Spleen (tissue), 11 donors: Measurements from ENCODE around the gene C11orf16. TPM values are rescaled to one million over a fixed set of nuclear protein-coding genes. Genes with fewer than 3 reads are reported as not detected.

Source experiments
- DNase-seq: peaks from one replicate; pipeline ENCODE4 v3.0.0-alpha.2; 2020
- H3K27ac ChIP-seq, 8 donors: fragments of 200-600 bp; sonication (generic) in 7 of 8; 1 replicate in 4 of 8; 2 replicates in 4 of 8; pipeline versions ENCODE4 v1.5.0 to v1.8.0; 2016 to 2021; ENCODE audit warnings: inconsistent platforms in 4 of 8, mild to moderate bottlenecking in 4 of 8, moderate library complexity in 1 of 8
- H3K27me3 ChIP-seq, 7 donors: fragments of 200-600 bp; sonication (generic) in 6 of 7; replicated peaks in 1 of 7; 1 replicate in 4 of 7; 2 replicates in 3 of 7; pipeline versions ENCODE4 v1.5.0 to v1.8.0; 2016 to 2021; ENCODE audit warnings: inconsistent platforms in 3 of 7, mild to moderate bottlenecking in 1 of 7
- H3K36me3 ChIP-seq, 6 donors: fragments of 200-600 bp; sonication (generic) in 5 of 6; 1 replicate in 4 of 6; 2 replicates in 2 of 6; pipeline versions ENCODE4 v1.5.0 to v1.8.0; 2016 to 2021; ENCODE audit warnings: inconsistent platforms in 2 of 6
- H3K4me1 ChIP-seq, 6 donors: fragments of 200-600 bp; sonication (generic) in 5 of 6; 1 replicate in 3 of 6; 2 replicates in 3 of 6; pipeline versions ENCODE4 v1.5.0 to v1.8.0; 2016 to 2021; ENCODE audit warnings: inconsistent platforms in 3 of 6
- H3K4me3 ChIP-seq, 8 donors: fragments of 200-600 bp; sonication (generic) in 7 of 8; 1 replicate in 4 of 8; 2 replicates in 4 of 8; pipeline versions ENCODE4 v1.5.0 to v1.8.0; 2016 to 2021; ENCODE audit warnings: inconsistent platforms in 4 of 8, mild to moderate bottlenecking in 4 of 8, moderate library complexity in 2 of 8
- H3K9me3 ChIP-seq, 8 donors: fragments of 200-600 bp; sonication (generic) in 7 of 8; 1 replicate in 4 of 8; 2 replicates in 4 of 8; pipeline versions ENCODE4 v1.5.0 to v1.8.0; 2016 to 2021; ENCODE audit warnings: inconsistent platforms in 4 of 8
- CTCF ChIP-seq, 11 experiments: fragments of 200-600 bp in 7 of 11; fragments of 450-650 bp in 4 of 11; sonication (generic) in 4 of 11; IDR thresholded peaks in 8 of 11; conservative IDR thresholded peaks in 3 of 11; 1 replicate in 7 of 11; 2 replicates in 4 of 11; pipeline versions ENCODE4 v1.4.0 to v1.8.0; 2016 to 2021; ENCODE audit warnings: antibody characterized with exemption in 11 of 11, inconsistent platforms in 4 of 11, mild to moderate bottlenecking in 1 of 11
- POLR2A ChIP-seq, 3 donors: fragments of 450-650 bp; IDR thresholded peaks; one replicate each; pipeline ENCODE4 v1.5.1; 2017; ENCODE audit warnings: antibody characterized with exemption in 3 of 3, mild to moderate bottlenecking in 1 of 3
- POLR2AphosphoS5 ChIP-seq, 3 donors: sonication (generic); formaldehyde crosslinking; IDR thresholded peaks; one replicate each; pipeline ENCODE4 v1.5.1; 2017; ENCODE audit warnings: antibody characterized with exemption in 3 of 3
- WGBS, 5 donors: extraction: QIAGEN DNeasy Blood & Tissue Kit in 3 of 5; methylation state at CpG; one replicate each; pipeline versions ENCODE4 v1.1.5 to v1.1.7; 2013 to 2018; 5-methylcytosine and 5-hydroxymethylcytosine counted together
- intact Hi-C: fragments of 100-400 bp; cut with DNase I; formaldehyde crosslinking; loops from one replicate; pipeline ENCODE4 v1.15.0; 2023; ENCODE audit warnings: low total_unique reads
- polyA plus RNA-seq, 3 donors: library from polyadenylated mRNA; stranded (reverse); fragments of 200-250 nt; gene quantifications; one replicate each; pipeline ENCODE4 v1.2.1, GENCODE V29; 2013
- total RNA-seq, 7 donors: library from RNA; depleted of rRNA in 3 of 7; stranded (reverse); fragments of >200 nt in 3 of 7; fragmentation: NEBNext Ultra II Directional in 4 of 7; extraction: Animal tissue kit (Norgen Biotek cat#: 25700) in 4 of 7; gene quantifications; one replicate each; pipeline versions ENCODE4 v1.1.0 to v1.2.1, GENCODE V29; 2016 to 2021
- donor health status: healthy with polysubstance abuse.
- donor health status: DM: no; HTN: no; CAD: no; lungs with moderate emphysema.
- donor health status: DM: no; HTN: no; CAD: no.
- donor health status: Bipolar disorder and iron deficiency.
- donor health status: healthy.
- donor health status: DM: no; HTN: no; CAD: no.
- donor health status: DM: yes; HTN: yes; CAD: no.

C11orf16 gene
- total and polyA plus RNA-seq, 10 donors = not detected

DNA sequence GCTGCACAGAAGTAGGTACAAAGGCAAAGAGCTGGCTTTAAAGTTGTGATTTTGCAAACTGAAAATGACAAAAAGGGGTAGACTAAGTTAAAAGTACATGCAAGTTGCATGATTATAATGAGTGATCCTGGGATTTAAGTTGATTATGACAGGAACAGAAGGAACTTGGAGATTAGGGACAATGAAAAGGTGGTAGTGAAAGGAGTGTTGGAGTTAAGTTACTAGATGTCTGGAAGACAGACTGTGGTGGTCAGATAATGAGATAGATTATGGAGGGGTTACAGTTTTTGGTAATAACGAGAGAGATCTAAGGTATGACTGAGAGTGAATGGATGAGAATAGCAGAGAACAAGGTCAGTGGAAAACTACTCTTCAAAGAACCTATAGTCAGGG lies 39.2 kb upstream of the C11orf16 start:
- H3K4me3 ChIP-seq = no peak overlapping the region
- 78 to 98% (median 83%) methylated on average over 1 of the region's 1 CpG for WGBS, 5 donors
- H3K9me3 ChIP-seq = no peaks in the 10 kb centered on the region
- H3K27ac ChIP-seq = no peak overlapping the region
- no peaks in the 10 kb centered on the region for H3K27me3 ChIP-seq
- DNase-seq = no peak
- peaks cover 0 to 7% (median 0%) of the 10 kb centered on the region in 6 donors for H3K36me3 ChIP-seq
- TF ChIP-seq POLR2AphosphoS5 (IDR thresholded peaks at IDR 0.05) = no peak
- no peak for TF ChIP-seq CTCF (IDR thresholded peaks at IDR 0.05 in 8 of 11, conservative IDR thresholded peaks at IDR 0.05 in 3 of 11)
- TF ChIP-seq POLR2A (IDR thresholded peaks at IDR 0.05) = no peak
- intact Hi-C loops = no loop called here
- H3K4me1 ChIP-seq = no peaks in the 10 kb centered on the region

- Histone ChIP-seq H3K27me3 (no peaks in the 10 kb centered on the region), H3K27ac (no peak overlapping the region), H3K36me3 (peaks cover 0 to 7% (median 0%) of the 10 kb centered on the region in 6 donors), H3K9me3 (no peaks in the 10 kb centered on the region), H3K4me1 (no peaks in the 10 kb centered on the region), H3K4me3 (no peak overlapping the region)
- TF ChIP-seq CTCF (IDR thresholded peaks at IDR 0.05 in 8 of 11, conservative IDR thresholded peaks at IDR 0.05 in 3 of 11) (no peak), POLR2A (IDR thresholded peaks at IDR 0.05) (no peak), POLR2AphosphoS5 (IDR thresholded peaks at IDR 0.05) (no peak)
- no peak for DNase-seq
- intact Hi-C loops = no loop called here
- 86 to 94% (median 90%) methylated on average over 2 of the region's 2 CpGs for WGBS, 5 donors
These were observed 38.6 kb upstream of the C11orf16 start for GRCh38 chr11:8971196-8971923.

DNA sequence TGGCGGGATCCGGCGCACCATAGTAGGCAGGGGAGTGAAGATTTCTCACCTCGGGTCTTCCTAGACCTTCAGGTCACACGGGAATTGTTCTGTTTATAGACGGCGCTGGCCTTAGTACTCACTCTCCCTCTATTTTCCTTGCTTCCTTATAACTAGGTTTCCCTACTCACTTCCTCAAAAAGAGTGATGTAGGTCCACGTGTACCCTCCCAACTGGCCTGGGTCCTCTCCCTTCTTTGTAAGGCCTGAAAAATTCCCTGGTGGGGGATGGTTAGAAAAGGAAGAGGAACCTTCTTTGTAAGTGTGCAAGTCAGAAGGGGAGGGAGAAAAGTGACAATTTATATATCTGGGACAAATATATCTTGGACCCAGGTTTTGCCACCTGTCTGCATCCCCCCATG lies 34.4 kb upstream of the C11orf16 start:
- no peak overlapping the region for H3K27ac ChIP-seq
- TF ChIP-seq CTCF (IDR thresholded peaks at IDR 0.05 in 8 of 11, conservative IDR thresholded peaks at IDR 0.05 in 3 of 11) (no peak), POLR2A (IDR thresholded peaks at IDR 0.05) (no peak), POLR2AphosphoS5 (IDR thresholded peaks at IDR 0.05) (no peak)
- no peaks in the 10 kb centered on the region for H3K9me3 ChIP-seq
- no peak for DNase-seq
- peaks cover 20 to 32% (median 25%) of the 10 kb centered on the region in 6 donors for H3K4me1 ChIP-seq
- intact Hi-C loops = loop anchor here (10.0 kb wide), 1 partner anchor 282 kb away; the partner anchor contains the start of genes RPL27A and TRIM66
- H3K36me3 ChIP-seq = peaks cover 0 to 7% (median 0%) of the 10 kb centered on the region in 6 donors
- no peak overlapping the region for H3K4me3 ChIP-seq
- H3K27me3 ChIP-seq = no peaks in the 10 kb centered on the region
- 78 to 89% (median 83%) methylated on average over 8 of the region's 8 CpGs for WGBS, 5 donors
